Breast epithelium (tissue), 4 donors: Measurements from ENCODE around the gene TM7SF2. TPM values are rescaled to one million over a fixed set of nuclear protein-coding genes. Genes with fewer than 3 reads are reported as not detected.

Source experiments
- DNase-seq, 2 donors: peaks; one replicate each; pipeline ENCODE4 v3.0.0-alpha.2; 2019; ENCODE audit warnings: low spot score in 2 of 2
- H3K27ac ChIP-seq, 2 donors: fragments of 200-600 bp; sonication (generic) in 1 of 2; one replicate each; pipeline ENCODE4 v1.5.1; 2016 to 2019; ENCODE audit warnings: mild to moderate bottlenecking in 1 of 2
- H3K27me3 ChIP-seq, 2 donors: fragments of 200-600 bp; sonication (generic) in 1 of 2; one replicate each; pipeline versions ENCODE4 v1.5.1 to v1.6.0; 2017 to 2019; ENCODE audit warnings: control low read depth in 1 of 2, mild to moderate bottlenecking in 1 of 2
- H3K36me3 ChIP-seq: fragments of 200-600 bp; one replicate; pipeline ENCODE4 v1.5.1; 2019
- H3K4me1 ChIP-seq, 2 donors: fragments of 200-600 bp; sonication (generic); one replicate each; pipeline ENCODE4 v1.5.1; 2016 to 2019; ENCODE audit warnings: control low read depth in 1 of 2
- H3K4me3 ChIP-seq, 3 donors: fragments of 200-600 bp; sonication (generic); 1 replicate in 2 of 3; 2 replicates in 1 of 3; pipeline ENCODE4 v1.5.1; 2016 to 2019; ENCODE audit warnings: mild to moderate bottlenecking in 3 of 3, moderate library complexity in 2 of 3
- H3K9me3 ChIP-seq, 2 donors: fragments of 200-600 bp; sonication (generic) in 1 of 2; one replicate each; pipeline ENCODE4 v1.5.1; 2016 to 2019; ENCODE audit warnings: control low read depth in 1 of 2
- CTCF ChIP-seq, 3 donors: fragments of 450-650 bp; IDR thresholded peaks; one replicate each; pipeline ENCODE4 v1.5.1; 2016 to 2017; ENCODE audit warnings: antibody characterized with exemption in 3 of 3, mild to moderate bottlenecking in 3 of 3, moderate library complexity in 3 of 3
- POLR2A ChIP-seq: fragments of 450-650 bp; IDR thresholded peaks from one replicate; pipeline ENCODE4 v1.6.1; 2016; ENCODE audit warnings: antibody characterized with exemption, mild to moderate bottlenecking, moderate library complexity
- POLR2AphosphoS5 ChIP-seq, 3 donors: sonication (generic); formaldehyde crosslinking; IDR thresholded peaks; one replicate each; pipeline ENCODE4 v1.6.1; 2017; ENCODE audit warnings: antibody characterized with exemption in 3 of 3
- intact Hi-C: fragments of 100-400 bp; cut with DNase I; formaldehyde crosslinking; loops from one replicate; pipeline ENCODE4 v1.15.1; 2023; ENCODE audit warnings: low total_unique reads
- total RNA-seq, 3 donors: library from RNA; depleted of rRNA; stranded (reverse); fragments of >200 nt; gene quantifications; one replicate each; pipeline ENCODE4 v1.1.0, GENCODE V29; 2016

The TM7SF2 gene
- total RNA-seq, 3 donors from 2014 or later = 38.8 to 189 (median 44.2) TPM

DNA sequence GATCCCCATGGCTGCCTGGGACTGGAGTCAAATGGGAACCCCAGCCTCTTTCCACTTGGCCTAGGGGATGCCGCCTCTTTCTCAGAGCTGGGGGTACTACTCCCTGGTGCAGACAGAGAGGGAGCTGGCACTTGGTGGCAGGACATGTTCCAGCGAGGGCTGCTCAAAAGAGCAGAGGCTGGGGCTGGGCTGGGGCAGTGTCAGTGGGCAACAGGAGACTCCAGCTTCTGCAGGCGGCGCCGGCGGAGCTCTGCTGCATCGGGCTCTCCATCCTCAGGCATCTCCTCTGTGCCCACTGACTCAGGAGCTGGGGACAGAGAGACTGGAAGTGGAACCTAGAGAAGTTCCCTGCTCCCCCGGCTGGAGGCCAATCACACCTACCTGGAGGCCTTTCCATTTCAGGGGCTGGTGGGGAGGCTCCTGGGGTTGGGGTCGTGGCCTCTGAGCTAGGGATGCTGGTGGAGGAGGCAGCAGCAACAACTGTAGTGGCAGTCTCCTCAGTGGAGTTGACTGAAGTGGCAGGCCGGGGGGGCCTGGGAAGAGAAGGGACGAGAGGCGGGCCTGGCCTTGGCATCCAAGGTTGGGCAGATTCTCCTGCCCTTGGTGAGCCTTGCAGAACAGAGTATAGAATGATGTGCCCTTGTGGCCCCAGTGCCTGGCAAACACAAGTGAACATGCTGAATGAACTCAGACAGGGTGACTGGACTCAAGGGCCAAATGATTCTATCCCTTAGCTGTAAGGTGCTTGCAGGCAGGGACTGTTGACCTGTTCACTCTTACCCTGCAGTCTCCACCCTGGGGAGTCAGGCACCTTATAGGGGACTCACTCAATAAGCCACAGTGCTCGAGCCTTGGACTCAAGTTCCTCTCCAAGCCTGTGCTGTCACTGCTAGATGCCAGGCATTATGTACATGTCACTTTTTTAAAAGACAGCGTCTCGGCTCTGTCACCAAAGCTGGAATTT, 16.8 kb downstream of the TM7SF2 start:
- Histone ChIP-seq H3K27ac (no peak overlapping the region), H3K9me3 (no peaks in the 10 kb centered on the region), H3K36me3 (peaks cover 48% of the 10 kb centered on the region), H3K4me3 (no peak overlapping the region), H3K4me1 (peaks cover 6 to 13% of the 10 kb centered on the region in 2 donors), H3K27me3 (no peaks in the 10 kb centered on the region)
- intact Hi-C loops = loop anchor here (10.0 kb wide), 1 partner anchor 56 kb away; the partner anchor contains the start of gene CAPN1
- TF ChIP-seq POLR2A (no peak), CTCF (IDR thresholded peaks at IDR 0.05) (no peak), POLR2AphosphoS5 (IDR thresholded peaks at IDR 0.05) (no peak)
- DNase-seq = no peak

- intact Hi-C loops = loop anchor here (10.0 kb wide), 1 partner anchor 55 kb away; the partner anchor contains the start of gene CAPN1
- Histone ChIP-seq H3K4me3 (no peak overlapping the region), H3K4me1 (peaks cover 6 to 14% of the 10 kb centered on the region in 2 donors), H3K27me3 (no peaks in the 10 kb centered on the region), H3K9me3 (no peaks in the 10 kb centered on the region), H3K36me3 (peaks cover 48% of the 10 kb centered on the region), H3K27ac (no peak overlapping the region)
- DNase-seq = no peak
- TF ChIP-seq CTCF (IDR thresholded peaks at IDR 0.05) (no peak), POLR2A (no peak), POLR2AphosphoS5 (IDR thresholded peaks at IDR 0.05) (no peak)
Observed at GRCh38 chr11:65129649-65130441, 18.2 kb downstream of the TM7SF2 start.

DNA sequence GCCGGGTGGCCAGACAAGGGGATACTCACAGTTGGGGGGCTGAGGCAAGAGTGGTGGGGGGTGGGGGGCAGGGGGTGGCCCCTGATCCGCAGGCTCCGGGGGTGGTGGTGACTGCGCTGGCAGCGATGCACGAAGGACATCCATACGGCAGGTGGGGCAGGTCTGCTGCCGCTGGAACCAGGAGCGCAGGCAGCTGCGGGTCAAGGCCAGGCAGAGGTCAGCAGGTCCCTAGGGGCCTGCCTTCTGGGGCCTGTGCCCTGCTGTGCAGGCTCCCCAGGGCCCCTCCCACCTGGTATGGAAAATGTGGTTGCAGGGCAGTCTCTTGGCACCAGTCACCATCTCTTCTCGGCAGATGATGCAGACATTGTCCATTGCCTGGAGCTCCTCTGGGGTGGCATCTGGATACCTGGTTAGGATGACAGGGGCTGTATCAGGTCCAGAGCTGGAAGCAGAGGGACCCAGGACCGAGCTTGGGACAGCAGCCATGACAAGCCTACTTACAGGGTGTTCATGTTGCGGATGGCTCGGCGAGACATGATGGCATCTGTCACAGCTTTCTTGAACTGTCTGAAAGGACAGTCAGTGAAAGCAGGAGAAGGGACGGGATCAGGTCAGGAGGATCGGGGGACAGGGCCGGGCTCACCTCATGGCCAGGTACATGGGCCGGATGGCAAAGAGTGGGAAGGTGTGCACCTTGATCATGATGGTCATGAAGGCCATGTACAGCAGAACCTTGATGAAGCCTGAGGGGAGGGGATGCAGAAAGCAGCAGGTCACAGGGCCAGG, 19.2 kb downstream of the TM7SF2 start:
- intact Hi-C loops = no loop called here
- no peak for DNase-seq
- Histone ChIP-seq H3K36me3 (peaks cover 44% of the 10 kb centered on the region), H3K27me3 (no peaks in the 10 kb centered on the region), H3K27ac (no peak overlapping the region), H3K4me3 (no peak overlapping the region), H3K9me3 (no peaks in the 10 kb centered on the region), H3K4me1 (peaks cover 6 to 19% of the 10 kb centered on the region in 2 donors)
- TF ChIP-seq CTCF (IDR thresholded peaks at IDR 0.05) = no peak
- no peak for TF ChIP-seq POLR2AphosphoS5 (IDR thresholded peaks at IDR 0.05)
- no peak for TF ChIP-seq POLR2A

DNA sequence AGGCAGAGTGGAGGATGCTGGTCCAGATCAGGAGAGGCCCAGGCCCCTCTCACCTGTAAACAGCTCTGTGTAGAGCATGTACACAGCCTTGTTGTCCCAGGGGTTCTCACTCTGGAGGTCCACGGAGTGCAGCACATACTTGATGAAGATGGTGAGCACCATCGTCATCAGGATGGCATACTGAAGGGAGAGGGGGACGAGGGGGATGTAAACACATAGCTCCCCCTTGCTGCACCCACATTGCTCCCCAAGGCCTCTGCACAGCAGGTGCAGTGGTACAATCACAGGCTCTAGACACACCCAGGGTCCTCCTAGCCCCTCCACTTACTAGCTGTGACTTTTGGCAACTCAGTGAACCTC, 19.7 kb downstream of the TM7SF2 start:
- H3K4me1 ChIP-seq = peaks cover 6 to 25% of the 10 kb centered on the region in 2 donors
- H3K27me3 ChIP-seq = no peaks in the 10 kb centered on the region
- no peak for TF ChIP-seq POLR2A
- TF ChIP-seq CTCF (IDR thresholded peaks at IDR 0.05) = no peak
- no peak for TF ChIP-seq POLR2AphosphoS5 (IDR thresholded peaks at IDR 0.05)
- intact Hi-C loops = no loop called here
- H3K27ac ChIP-seq = no peak overlapping the region
- H3K4me3 ChIP-seq = no peak overlapping the region
- H3K9me3 ChIP-seq = no peaks in the 10 kb centered on the region
- DNase-seq = peak in 1 of 2 donors; percentile 15
- H3K36me3 ChIP-seq = peaks cover 38% of the 10 kb centered on the region
